GM12864 (cell line): ENCODE data around the gene POLQ.

ENCODE experiments used
- DNase-seq: peaks from one replicate; pipeline ENCODE4 v3.0.0-alpha.2; 2011; ENCODE audit warnings: low read depth
- H3K4me3 ChIP-seq: 2 replicates; pipeline ENCODE4 v1.5.1; 2011; ENCODE audit warnings: mild to moderate bottlenecking, low read depth, low read length, control low read depth
- CTCF ChIP-seq: IDR thresholded peaks from 2 replicates; pipeline ENCODE4 v1.5.1; 2011; ENCODE audit warnings: low read depth, mild to moderate bottlenecking, moderate library complexity, low read length, control low read depth, inconsistent platforms; ENCODE audit errors: missing control alignments

The POLQ gene

GRCh38 chr3:121542924-121543323, 2.9 kb downstream of the POLQ start:
- DNase-seq = no peak
- TF ChIP-seq CTCF = no peak
- no peak overlapping the region for H3K4me3 ChIP-seq

- H3K4me3 ChIP-seq = no peak overlapping the region
- DNase-seq = no peak
- TF ChIP-seq CTCF = no peak
Observed at GRCh38 chr3:121531269-121531668, 14.5 kb downstream of the POLQ start.

- no peak overlapping the region for H3K4me3 ChIP-seq
- TF ChIP-seq CTCF = peak; percentile 34
- no peak for DNase-seq
Observed at GRCh38 chr3:121529308-121529707, 16.5 kb downstream of the POLQ start.

GRCh38 chr3:121520510-121520909, 25.3 kb downstream of the POLQ start:
- TF ChIP-seq CTCF = no peak
- no peak for DNase-seq
- no peak overlapping the region for H3K4me3 ChIP-seq

GRCh38 chr3:121517953-121518655, 27.7 kb downstream of the POLQ start:
- no peak for DNase-seq
- no peak overlapping the region for H3K4me3 ChIP-seq

GRCh38 chr3:121515862-121516261, 29.9 kb downstream of the POLQ start:
- H3K4me3 ChIP-seq = no peak overlapping the region
- no peak for DNase-seq
- TF ChIP-seq CTCF = no peak

More at GRCh38 chr3:121517953-121518655, 27.7 kb downstream of the POLQ start:
- no peak for TF ChIP-seq CTCF

- no peak for DNase-seq
- TF ChIP-seq CTCF = no peak
- H3K4me3 ChIP-seq = no peak overlapping the region
Observed at GRCh38 chr3:121515313-121515712, 30.5 kb downstream of the POLQ start.
